HCT116 (cell line): ENCODE measurements around the gene FGF3. TPM values are rescaled to one million over a fixed set of nuclear protein-coding genes. Genes with fewer than 3 reads are reported as not detected.

ENCODE experiments used
- ATAC-seq: fragments of 200-7000 bp; cut with Tn5 transposase; 2 replicates; pipeline ENCODE4 v1.9.1; 2020; ENCODE audit warnings: mild to moderate bottlenecking, moderate library complexity
- BruUV-seq: library from RNA; stranded (reverse); fragments of 400-500 nt; replicated peaks from 2 replicates; lab custom pipeline; 2021; lab: Mats Ljungman, UMichigan
- CTCF ChIA-PET: fragments of 300-600 bp; sonication (Branson Sonifier 250); formaldehyde crosslinking; loops from one replicate; lab custom pipeline; 2021; ENCODE audit warnings: antibody characterized with exemption; lab: Charles Lee
- POLR2A ChIA-PET: fragments of 300-600, 350-600 bp; sonication (Branson Sonifier 250); formaldehyde crosslinking; loops from one replicate; lab custom pipeline; 2021; ENCODE audit warnings: antibody characterized with exemption; lab: Charles Lee
- RAD21 ChIA-PET, 2 experiments: fragments of 300-600 bp; sonication (Branson Sonifier 250); formaldehyde crosslinking; loops; one replicate each; lab custom pipeline; 2023; ENCODE audit warnings: low total read pairs in 2 of 2; ENCODE audit not compliant: uncharacterized antibody in 2 of 2, unreplicated experiment in 2 of 2, low non-redundant PET in 1 of 2; lab: Charles Lee
- DNase-seq: peaks from one replicate; pipeline ENCODE4 v3.0.0-alpha.2; 2010; ENCODE audit warnings: low read depth, low spot score
- H2AFZ ChIP-seq: fragments of 200-600 bp; shearing (Covaris generic), sonication (generic); 2 replicates; pipeline ENCODE4 v1.6.1; 2017; ENCODE audit warnings: low read depth, mixed run types, mixed read lengths, antibody characterized with exemption, low read length; ENCODE audit not compliant: poor library complexity, severe bottlenecking
- H3K27ac ChIP-seq: 2 replicates; pipeline ENCODE4 v1.5.1; 2012; ENCODE audit warnings: low read depth, low read length
- H3K27me3 ChIP-seq: fragments of 200-600 bp; sonication (generic); 2 replicates; pipeline ENCODE4 v1.6.1; 2016; ENCODE audit warnings: mixed run types, low read length, mixed read lengths; ENCODE audit not compliant: insufficient read depth
- H3K36me3 ChIP-seq, 2 experiments: fragments of 200-500 bp in 1 of 2; fragments of 200-600 bp in 1 of 2; sonication (Bioruptor generic) in 1 of 2; sonication (generic) in 1 of 2; 2 replicates each; pipeline versions ENCODE4 v1.5.1 to v1.6.1; 2014 to 2016; ENCODE audit warnings: low read length in 2 of 2, inconsistent platforms in 1 of 2, mixed read lengths in 1 of 2, mixed run types in 1 of 2; ENCODE audit not compliant: insufficient read depth in 2 of 2, control insufficient read depth in 1 of 2
- H3K4me1 ChIP-seq, 2 experiments: fragments of 200-600 bp in 1 of 2; sonication (generic) in 1 of 2; 2 replicates each; pipeline versions ENCODE4 v1.5.1 to v1.6.1; 2012 to 2017; ENCODE audit warnings: low read length in 2 of 2, inconsistent platforms in 1 of 2, mild to moderate bottlenecking in 1 of 2, mixed read lengths in 1 of 2, mixed run types in 1 of 2, moderate library complexity in 1 of 2; ENCODE audit not compliant: insufficient read depth in 2 of 2, control insufficient read depth in 1 of 2
- H3K4me2 ChIP-seq: fragments of 200-600 bp; sonication (generic); 2 replicates; pipeline ENCODE4 v1.6.1; 2017; ENCODE audit warnings: mixed run types, low read length, mixed read lengths
- H3K4me3 ChIP-seq, 2 experiments: fragments of 200-600 bp in 1 of 2; sonication (generic) in 1 of 2; replicated peaks in 1 of 2; 2 replicates each; pipeline ENCODE4 v1.5.1; 2011 to 2016; ENCODE audit warnings: low read length in 2 of 2, control low read depth in 1 of 2, low read depth in 1 of 2, mild to moderate bottlenecking in 1 of 2, mixed read lengths in 1 of 2, mixed run types in 1 of 2
- H3K79me2 ChIP-seq: fragments of 200-600 bp; sonication (generic); 2 replicates; pipeline ENCODE4 v1.6.1; 2017; ENCODE audit warnings: mild to moderate bottlenecking, mixed run types, low read length, moderate library complexity, mixed read lengths; ENCODE audit not compliant: insufficient read depth
- H3K9ac ChIP-seq: fragments of 200-600 bp; sonication (generic); 2 replicates; pipeline ENCODE4 v1.6.1; 2016; ENCODE audit warnings: low read length, mixed read lengths
- H3K9me2 ChIP-seq: fragments of 200-600 bp; sonication (generic), shearing (Covaris generic); 2 replicates; pipeline ENCODE4 v1.6.1; 2017; ENCODE audit warnings: mixed run types, mild to moderate bottlenecking, moderate library complexity; ENCODE audit not compliant: insufficient read depth
- H3K9me3 ChIP-seq, 2 experiments: fragments of 200-500 bp in 1 of 2; fragments of 200-600 bp in 1 of 2; sonication (Bioruptor generic) in 1 of 2; sonication (generic) in 1 of 2; 2 replicates each; pipeline ENCODE4 v1.6.1; 2014 to 2017; ENCODE audit warnings: low read length in 2 of 2, mixed read lengths in 2 of 2, inconsistent platforms in 1 of 2, low read depth in 1 of 2, mild to moderate bottlenecking in 1 of 2, mixed run types in 1 of 2, moderate library complexity in 1 of 2; ENCODE audit not compliant: control insufficient read depth in 1 of 2, insufficient read depth in 1 of 2
- H4K20me1 ChIP-seq: fragments of 200-600 bp; sonication (generic), shearing (Covaris generic); 2 replicates; pipeline ENCODE4 v1.6.1; 2017; ENCODE audit warnings: mixed run types, mild to moderate bottlenecking, moderate library complexity; ENCODE audit not compliant: insufficient read depth
- EGR1 ChIP-seq: IDR thresholded peaks from 2 replicates; pipeline ENCODE4 v1.6.1; 2012; ENCODE audit warnings: low read depth
- EZH2phosphoT487 ChIP-seq: fragments of 200-600 bp; IDR thresholded peaks from 2 replicates; pipeline ENCODE4 v1.6.1; 2018; ENCODE audit warnings: antibody characterized with exemption, borderline replicate concordance
- POLR2A ChIP-seq: IDR thresholded peaks from 2 replicates; pipeline ENCODE4 v1.7.0; 2011; ENCODE audit warnings: borderline replicate concordance; ENCODE audit not compliant: insufficient read depth, insufficient read length; ENCODE audit errors: extremely low read depth
- POLR2AphosphoS5 ChIP-seq: IDR thresholded peaks from 2 replicates; pipeline ENCODE4 v1.6.1; 2011; ENCODE audit warnings: mild to moderate bottlenecking, low read depth, low read length, moderate library complexity
- RAD21 ChIP-seq: IDR thresholded peaks from 2 replicates; pipeline ENCODE4 v1.6.1; 2012; ENCODE audit warnings: low read depth, mild to moderate bottlenecking
- SIN3A ChIP-seq: IDR thresholded peaks from 2 replicates; pipeline ENCODE4 v1.6.1; 2012; ENCODE audit warnings: low read depth
- SRF ChIP-seq: IDR thresholded peaks from 2 replicates; pipeline ENCODE4 v1.6.1; 2012; ENCODE audit warnings: low read depth
- TCF7L2 ChIP-seq: IDR thresholded peaks from 2 replicates; pipeline ENCODE4 v1.7.0; 2011; ENCODE audit warnings: borderline replicate concordance, inconsistent platforms; ENCODE audit not compliant: insufficient read depth, insufficient read length; ENCODE audit errors: extremely low read depth
- YY1 ChIP-seq: IDR thresholded peaks from 2 replicates; pipeline ENCODE4 v1.6.1; 2011; ENCODE audit warnings: low read length, low read depth, moderate library complexity, mild to moderate bottlenecking; ENCODE audit not compliant: insufficient replicate concordance; ENCODE audit errors: extremely low read depth
- ZFX ChIP-seq: fragments of 450-650 bp; IDR thresholded peaks from 2 replicates; pipeline ENCODE4 v1.6.1; 2017
- ZNF274 ChIP-seq: fragments of 200-500 bp; sonication (Bioruptor generic); IDR thresholded peaks from 2 replicates; pipeline ENCODE4 v1.6.1; 2014; ENCODE audit warnings: mild to moderate bottlenecking, low read depth, low read length, inconsistent platforms
- intact Hi-C: fragments of 100-400 bp; cut with micrococcal nuclease; formaldehyde crosslinking; loops from 2 replicates; pipeline ENCODE4 v1.10.0; 2022
- total RNA-seq: library from RNA; stranded (reverse); gene quantifications from one replicate; pipeline ENCODE4 v1.2.1, GENCODE V29; 2021; ENCODE audit not compliant: unreplicated experiment

Gene FGF3
- total RNA-seq, 1 experiment from 2014 or later = not detected

GRCh38 chr11:69843529-69843921, 24.3 kb upstream of the FGF3 start:
- H4K20me1 ChIP-seq = no peaks in the 10 kb centered on the region
- ATAC-seq = no peak
- intact Hi-C loops = loop anchor here (2.0 kb wide), 1 partner anchor 157 kb away; no protein-coding TSS in a partner anchor
- H3K27me3 ChIP-seq = no peaks in the 10 kb centered on the region
- no peak overlapping the region for H3K4me3 ChIP-seq
- DNase-seq = no peak
- H3K27ac ChIP-seq = no peak overlapping the region
- no peaks in the 10 kb centered on the region for H3K79me2 ChIP-seq
- ChIA-PET POLR2A (no interaction called here), CTCF (no interaction called here), RAD21 (no interaction called here)
- H3K9me2 ChIP-seq = no peaks in the 10 kb centered on the region
- H3K4me1 ChIP-seq = peaks cover 28 to 32% of the 10 kb centered on the region in 2 experiments
- no peaks in the 10 kb centered on the region for H3K36me3 ChIP-seq
- no peaks in the 10 kb centered on the region for H3K9me3 ChIP-seq
- TF ChIP-seq POLR2AphosphoS5 (no peak), EZH2phosphoT487 (no peak), RAD21 (no peak), SRF (no peak), YY1 (no peak), TCF7L2 (no peak), EGR1 (no peak), ZNF274 (no peak), SIN3A (no peak)
- no peak overlapping the region for H2AFZ ChIP-seq
- no peak overlapping the region for H3K9ac ChIP-seq
- H3K4me2 ChIP-seq = no peak overlapping the region
- no TSS peak for BruUV-seq

- Histone ChIP-seq H3K36me3 (no peaks in the 10 kb centered on the region), H3K27ac (no peak overlapping the region), H3K4me2 (no peak overlapping the region), H3K79me2 (no peaks in the 10 kb centered on the region), H3K9ac (no peak overlapping the region), H3K4me1 (peaks cover 28 to 32% of the 10 kb centered on the region in 2 experiments), H2AFZ (no peak overlapping the region), H3K27me3 (no peaks in the 10 kb centered on the region), H3K9me3 (no peaks in the 10 kb centered on the region), H3K4me3 (no peak overlapping the region), H3K9me2 (no peaks in the 10 kb centered on the region), H4K20me1 (no peaks in the 10 kb centered on the region)
- no TSS peak for BruUV-seq
- no peak for ATAC-seq
- CTCF ChIA-PET = interaction anchor here (1.2 to 1.4 kb wide), 3 partner anchors 43 to 138 kb away, joined by 3 to 4 read pairs (median 4); no protein-coding TSS in a partner anchor
- RAD21 ChIA-PET = no interaction called here
- TF ChIP-seq POLR2A (no peak), SRF (no peak), RAD21 (no peak), SIN3A (no peak), ZFX (no peak)
- DNase-seq = no peak
- POLR2A ChIA-PET = no interaction called here
- intact Hi-C loops = loop anchor here (2.0 kb wide), 1 partner anchor 156 kb away; no protein-coding TSS in a partner anchor
Measured at GRCh38 chr11:69842746-69843528, 23.7 kb upstream of the FGF3 start.
